Measurements from ENCODE around the gene BID.
"Not testable (repeated sequence)": the region's sequence is repeated elsewhere in the genome, so short reads cannot be mapped to it uniquely, and the experiment has no call there.

The BID gene

GRCh38 chr22:17698276-17698675, 76.0 kb downstream of the BID start:
- not testable (repeated sequence) for DNase-seq

- not testable (repeated sequence) for DNase-seq
Observed at GRCh38 chr22:17697196-17697595, 77.1 kb downstream of the BID start.

- DNase-seq = peak; percentile 9
Observed at GRCh38 chr22:17695986-17696385, 78.3 kb downstream of the BID start.

- DNase-seq = no peak
Observed at GRCh38 chr22:17694752-17695151, 79.5 kb downstream of the BID start.

- DNase-seq = no peak
Observed at GRCh38 chr22:17694193-17694592, 80.1 kb downstream of the BID start.

GRCh38 chr22:17692841-17693240, 81.4 kb downstream of the BID start:
- DNase-seq = peak; percentile 10

GRCh38 chr22:17684245-17684644, 90.0 kb downstream of the BID start:
- no peak for DNase-seq

Measured in fibroblast of skin of right biceps (primary cell).